Measurements from ENCODE around the gene CARD19.
"Not testable (repeated sequence)": the region's sequence is repeated elsewhere in the genome, so short reads cannot be mapped to it uniquely, and the experiment has no call there.

The CARD19 gene

GRCh38 chr9:93107151-93107824 is 11.3 kb downstream of the CARD19 start:
- no peak for DNase-seq (ENCODE audit: low read depth in 2 of 2)

- DNase-seq (ENCODE audit: low read depth in 2 of 2): no peak
Measured at GRCh38 chr9:93107825-93108161, 11.8 kb downstream of the CARD19 start.

DNA sequence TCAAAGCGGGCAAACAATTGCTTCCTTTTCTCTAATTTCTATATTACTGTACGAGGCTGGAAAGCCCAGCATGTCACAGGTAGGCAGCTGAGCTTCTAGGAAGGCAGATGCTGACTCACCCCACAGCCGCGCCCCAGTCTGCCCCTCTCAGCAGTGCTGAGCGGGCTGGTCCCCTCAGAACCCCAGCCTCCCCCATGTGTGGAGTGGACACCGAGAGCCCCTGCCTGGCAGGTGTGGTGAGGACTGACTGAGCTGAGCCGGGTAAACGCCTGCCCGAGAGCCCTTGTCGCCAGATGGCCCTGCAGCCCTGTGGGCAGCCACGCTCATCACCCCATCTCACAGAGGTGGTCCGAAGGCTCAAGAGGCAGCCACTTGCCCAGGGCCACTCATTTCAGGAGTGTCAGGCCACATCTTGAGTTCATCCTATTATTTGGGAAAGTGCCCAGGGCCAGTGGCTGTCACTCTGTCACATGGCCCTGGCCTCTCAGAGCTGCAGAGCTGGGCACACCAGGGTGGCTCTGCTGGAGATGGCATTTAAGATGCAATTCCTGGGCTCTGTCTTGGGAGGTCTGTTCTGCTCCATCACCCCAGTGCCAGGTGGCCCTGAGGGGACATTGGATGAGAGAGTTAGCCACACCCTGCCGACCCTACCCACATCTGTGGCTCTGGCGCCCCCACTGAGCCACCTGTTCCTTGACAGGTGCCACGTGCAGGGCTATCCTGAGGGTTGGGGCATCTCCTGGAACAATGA is 12.4 kb downstream of the CARD19 start:
- DNase-seq (ENCODE audit: low read depth in 2 of 2): peak in 1 of 2 donors; percentile 46

DNA sequence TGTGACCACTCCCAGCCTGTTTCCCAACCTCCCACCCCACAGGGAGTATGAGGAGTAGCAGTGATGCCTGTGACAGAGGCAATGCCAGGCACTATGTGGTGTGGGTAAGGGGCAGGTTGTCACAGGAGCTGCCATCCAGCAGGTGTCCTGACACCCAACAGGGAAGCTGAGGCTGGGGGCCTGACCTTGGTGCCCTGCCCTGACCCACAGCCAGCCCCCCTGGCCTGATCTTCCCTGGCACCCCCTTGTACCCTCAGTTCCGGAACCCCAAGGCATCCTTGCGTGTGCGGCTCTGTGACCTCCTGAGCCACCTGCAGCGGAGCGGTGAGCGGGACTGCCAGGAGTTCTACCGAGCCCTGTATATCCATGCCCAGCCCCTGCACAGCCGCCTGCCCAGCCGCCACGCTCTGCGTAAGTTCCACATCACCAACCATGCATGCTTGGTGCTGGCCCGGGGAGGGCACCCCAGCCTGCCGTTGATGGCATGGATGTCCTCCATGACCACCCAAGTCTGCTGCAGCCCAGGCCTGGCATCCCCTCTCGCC is 14.4 kb downstream of the CARD19 start:
- no peak for DNase-seq (ENCODE audit: low read depth in 2 of 2)

DNA sequence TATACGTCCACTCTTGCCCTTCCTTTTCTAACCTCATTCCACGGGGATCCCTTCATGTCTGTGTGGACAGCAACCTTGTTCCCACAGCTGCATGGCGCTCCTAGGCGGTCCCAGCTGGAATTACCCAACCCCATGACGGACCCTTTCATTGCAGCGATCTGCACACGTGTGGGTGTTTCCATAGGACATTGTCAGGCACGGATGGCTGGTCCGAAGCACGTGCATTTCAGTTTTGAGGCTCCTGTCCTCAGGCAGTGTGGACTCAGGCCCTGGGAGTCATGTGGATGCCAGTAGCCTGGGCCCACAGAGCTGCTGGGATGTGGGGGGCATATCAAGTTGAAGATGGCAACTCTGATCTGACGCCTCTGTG is 15.0 kb downstream of the CARD19 start:
- no peak for DNase-seq (ENCODE audit: low read depth in 2 of 2)

DNA sequence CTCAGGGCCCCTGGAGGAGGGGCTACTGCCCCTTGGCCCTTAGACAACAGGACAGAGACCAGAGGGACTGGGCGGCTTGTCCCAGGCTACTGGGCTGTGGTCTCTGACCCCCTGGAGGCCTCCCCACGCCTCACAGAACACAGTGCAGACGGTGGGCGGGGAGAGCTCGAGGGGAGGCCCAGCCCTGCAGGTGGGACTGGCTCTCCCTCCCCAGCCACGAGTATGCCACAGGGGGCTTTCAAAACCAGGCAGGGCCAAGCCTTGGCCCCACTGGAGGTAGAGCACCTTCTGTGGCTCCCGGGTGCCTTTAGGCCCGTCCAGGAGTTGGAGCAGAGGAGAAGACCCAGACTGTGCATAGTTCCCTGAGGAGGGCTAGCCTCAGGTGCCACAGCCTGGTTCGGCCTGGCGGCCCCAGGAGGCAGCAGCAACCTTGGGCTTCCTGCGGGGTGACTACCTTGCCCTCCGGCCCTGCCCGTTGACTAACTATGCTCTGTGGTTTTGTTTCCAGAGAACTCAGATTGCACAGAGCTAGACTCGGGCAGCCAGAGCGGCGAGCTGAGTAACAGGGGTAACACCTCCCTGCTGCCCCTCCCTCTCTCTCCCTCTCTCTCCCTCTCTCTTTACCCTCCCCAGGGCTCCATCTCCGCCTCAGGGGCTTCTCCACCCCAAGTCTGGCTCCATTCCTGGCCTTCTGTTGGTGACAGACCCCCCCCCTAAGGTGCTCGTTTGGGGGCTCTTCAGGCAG is 15.5 kb downstream of the CARD19 start:
- no peak for DNase-seq (ENCODE audit: low read depth in 2 of 2)

- DNase-seq (ENCODE audit: low read depth in 2 of 2): no peak
Measured at GRCh38 chr9:93112116-93112863, 16.3 kb downstream of the CARD19 start.

DNA sequence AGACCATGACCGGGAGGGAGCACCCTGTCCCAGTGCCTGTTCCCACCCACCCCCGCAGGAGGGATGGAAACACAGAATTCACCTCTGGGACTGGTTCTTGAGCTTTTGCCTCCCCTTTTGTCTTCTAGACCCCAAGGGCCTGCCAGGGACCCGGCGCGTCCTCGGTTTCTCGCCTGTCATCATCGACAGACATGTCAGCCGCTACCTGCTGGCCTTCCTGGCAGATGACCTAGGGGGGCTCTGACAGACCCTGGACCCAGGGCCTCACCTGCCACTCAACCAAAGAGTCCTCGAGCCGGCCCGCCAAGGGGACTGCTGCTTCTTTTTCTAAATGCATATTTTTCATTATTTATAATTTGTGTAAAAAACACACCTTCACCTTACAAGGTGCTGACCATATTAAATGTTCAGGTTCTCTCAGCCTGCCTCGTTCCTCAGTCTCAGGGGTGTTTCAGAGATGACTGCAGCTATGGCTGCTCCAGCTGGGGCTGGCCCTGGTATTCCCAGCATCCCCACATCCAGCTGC is 16.9 kb downstream of the CARD19 start:
- DNase-seq (ENCODE audit: low read depth in 2 of 2): no peak

DNA sequence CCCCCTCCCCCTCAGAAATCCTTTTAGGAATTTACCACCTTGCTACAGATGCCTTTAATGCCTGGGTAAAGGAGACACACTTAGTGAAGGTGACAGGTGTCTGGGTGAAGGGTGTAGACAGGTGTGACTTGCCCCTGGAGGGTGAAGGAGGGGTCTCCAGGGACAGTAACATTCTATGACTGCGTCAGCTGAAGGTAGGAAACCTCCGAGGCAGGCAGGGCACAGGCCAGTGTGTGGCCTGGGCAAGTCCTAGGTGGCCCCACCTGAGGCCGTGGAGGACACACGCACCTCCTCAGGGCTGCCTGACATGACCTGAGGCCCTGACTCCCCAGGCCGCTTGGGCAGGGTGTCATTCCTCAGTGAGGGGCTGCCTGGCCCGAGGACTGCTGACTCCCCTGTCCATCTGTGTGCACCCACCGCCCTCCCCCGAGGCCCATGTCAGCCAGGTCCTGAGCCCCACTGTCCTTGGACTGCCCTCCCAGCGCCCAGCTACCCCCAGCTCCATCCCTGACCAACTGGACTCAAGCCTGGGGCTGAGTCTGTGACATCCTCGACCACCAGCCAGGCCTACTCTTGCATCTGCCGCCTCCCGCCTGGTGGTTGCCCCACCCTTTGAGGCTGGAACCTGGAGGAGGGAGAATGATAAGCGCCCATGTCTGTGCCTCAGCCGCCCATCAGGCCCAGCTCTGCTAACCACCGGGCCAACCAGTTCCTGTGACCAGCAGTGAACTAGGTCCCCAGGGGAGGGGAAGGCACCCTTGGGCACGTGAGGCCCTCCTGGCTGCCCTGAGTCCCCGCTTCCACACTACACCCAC is 18.4 kb downstream of the CARD19 start:
- no peak for DNase-seq (ENCODE audit: low read depth in 2 of 2)

- no peak for DNase-seq (ENCODE audit: low read depth in 2 of 2)
Measured at GRCh38 chr9:93114984-93115335, 18.9 kb downstream of the CARD19 start.

- no peak for DNase-seq (ENCODE audit: low read depth in 2 of 2)
Measured at GRCh38 chr9:93115486-93116071, 19.6 kb downstream of the CARD19 start.

GRCh38 chr9:93116072-93116961 is 20.3 kb downstream of the CARD19 start:
- DNase-seq (ENCODE audit: low read depth in 2 of 2): no peak

DNA sequence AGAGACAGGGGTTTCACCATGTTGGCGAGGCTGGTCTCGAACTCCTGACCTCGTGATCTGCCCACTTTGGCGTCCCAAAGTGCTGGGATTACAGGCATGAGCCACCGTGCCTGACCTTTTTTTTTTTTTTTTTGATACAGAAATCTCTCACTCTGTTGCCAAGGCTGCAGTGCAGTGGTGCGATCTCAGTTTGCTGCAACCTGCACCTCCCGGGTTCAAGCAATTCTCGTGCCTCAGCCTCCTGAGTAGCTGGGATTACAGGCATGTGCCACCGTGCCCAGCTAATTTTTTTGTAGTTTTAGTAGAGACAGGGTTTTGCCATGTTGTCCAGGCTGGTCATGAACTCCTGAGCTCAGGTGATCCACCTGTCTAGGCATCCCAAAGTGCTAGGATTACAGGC is 21.5 kb downstream of the CARD19 start:
- DNase-seq (ENCODE audit: low read depth in 2 of 2): not testable (repeated sequence)

DNA sequence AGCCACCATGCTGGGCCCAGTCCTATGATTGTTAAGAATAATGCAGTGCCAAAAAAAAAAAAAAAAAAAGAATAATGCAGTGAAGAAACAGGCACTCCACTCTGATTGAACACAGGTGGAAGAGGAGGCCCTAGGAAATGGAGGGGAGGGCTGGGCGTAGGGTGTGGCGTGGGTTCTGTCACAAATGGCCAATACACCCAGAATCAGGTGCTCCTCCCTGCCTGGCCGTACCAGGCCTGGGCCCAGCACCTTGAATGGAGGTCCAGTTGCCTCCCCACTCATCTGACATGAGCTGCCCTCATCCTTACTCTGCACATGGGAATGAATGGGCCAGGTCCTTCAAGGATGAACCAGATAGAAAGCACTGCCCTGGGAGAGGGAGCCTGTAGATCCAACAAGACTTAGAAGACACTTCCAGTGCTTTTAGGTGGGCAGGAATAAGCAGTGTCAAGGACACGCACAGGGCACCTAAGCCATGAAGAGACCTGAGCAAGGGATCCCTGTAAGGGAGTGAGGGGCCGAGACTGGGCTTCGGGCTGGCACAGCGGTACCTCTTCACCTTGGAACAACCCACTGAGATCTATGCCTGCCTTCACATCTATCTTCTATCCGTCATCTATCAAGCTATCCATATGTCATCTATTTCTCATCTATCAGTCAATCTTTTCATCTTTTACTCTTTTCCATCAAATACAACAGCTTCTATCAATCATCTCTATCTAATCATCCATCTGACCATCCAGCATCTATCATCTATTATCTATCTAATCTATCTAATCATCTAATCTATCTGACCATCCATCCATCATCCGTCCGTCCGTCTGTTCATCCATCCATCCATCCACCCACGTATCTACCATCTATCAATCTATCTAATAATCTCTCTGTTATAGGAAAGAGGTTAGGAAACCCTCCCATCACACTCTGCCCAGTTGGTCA is 22.2 kb downstream of the CARD19 start:
- no peak for DNase-seq (ENCODE audit: low read depth in 2 of 2)

DNA sequence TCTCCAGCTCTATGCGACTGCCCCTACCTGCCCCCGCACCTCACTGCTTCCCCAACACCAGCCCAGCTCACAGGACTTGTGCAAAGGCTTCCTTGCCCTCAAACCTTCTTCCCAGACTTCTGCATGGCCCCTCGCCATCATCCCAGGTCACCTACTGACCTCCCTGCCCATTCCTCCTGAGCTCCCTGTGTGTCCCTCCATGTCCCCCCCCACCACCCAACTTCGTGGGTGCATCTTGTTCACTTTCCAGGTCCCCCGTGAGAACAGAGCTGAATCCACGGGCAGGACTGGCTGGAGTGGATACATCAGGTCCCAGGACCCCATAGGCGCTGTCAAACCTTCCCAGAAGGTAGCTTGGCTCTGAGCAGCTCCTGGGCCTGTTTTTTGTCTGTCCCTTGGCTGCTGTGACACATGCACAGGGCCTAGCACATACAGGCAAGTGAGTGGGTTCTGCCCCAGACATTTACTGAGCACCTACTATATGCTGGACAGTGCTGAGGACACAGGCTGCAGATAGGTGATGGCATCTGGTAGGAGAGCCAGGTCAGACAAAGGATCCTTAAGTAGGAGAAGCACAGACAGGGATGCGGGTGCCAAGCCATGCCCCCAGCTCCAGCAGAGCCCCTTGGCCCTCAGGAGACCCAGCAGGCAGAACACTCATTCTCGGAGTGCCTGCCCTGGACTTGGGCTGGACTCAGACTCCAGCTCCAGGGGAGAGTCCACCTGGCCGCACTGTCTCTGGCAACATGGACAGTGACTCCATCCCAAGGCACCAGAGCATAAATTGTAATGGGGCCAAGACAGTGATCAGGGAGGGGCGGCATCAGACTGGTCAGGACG is 23.1 kb downstream of the CARD19 start:
- DNase-seq (ENCODE audit: low read depth in 2 of 2): no peak

DNA sequence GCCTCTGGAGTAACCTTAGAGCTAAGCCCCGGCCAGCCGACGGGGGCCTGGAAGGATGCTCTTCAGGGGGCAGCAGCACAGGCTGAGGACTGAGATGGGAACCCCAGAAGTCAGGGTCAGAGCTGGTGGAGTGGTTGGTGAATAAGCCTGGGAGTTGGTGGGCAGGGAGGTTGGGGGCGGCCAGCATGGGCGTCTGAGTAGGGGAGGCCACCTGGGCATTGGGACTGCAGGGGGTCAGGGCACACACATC is 23.6 kb downstream of the CARD19 start:
- no peak for DNase-seq (ENCODE audit: low read depth in 2 of 2)

DNA sequence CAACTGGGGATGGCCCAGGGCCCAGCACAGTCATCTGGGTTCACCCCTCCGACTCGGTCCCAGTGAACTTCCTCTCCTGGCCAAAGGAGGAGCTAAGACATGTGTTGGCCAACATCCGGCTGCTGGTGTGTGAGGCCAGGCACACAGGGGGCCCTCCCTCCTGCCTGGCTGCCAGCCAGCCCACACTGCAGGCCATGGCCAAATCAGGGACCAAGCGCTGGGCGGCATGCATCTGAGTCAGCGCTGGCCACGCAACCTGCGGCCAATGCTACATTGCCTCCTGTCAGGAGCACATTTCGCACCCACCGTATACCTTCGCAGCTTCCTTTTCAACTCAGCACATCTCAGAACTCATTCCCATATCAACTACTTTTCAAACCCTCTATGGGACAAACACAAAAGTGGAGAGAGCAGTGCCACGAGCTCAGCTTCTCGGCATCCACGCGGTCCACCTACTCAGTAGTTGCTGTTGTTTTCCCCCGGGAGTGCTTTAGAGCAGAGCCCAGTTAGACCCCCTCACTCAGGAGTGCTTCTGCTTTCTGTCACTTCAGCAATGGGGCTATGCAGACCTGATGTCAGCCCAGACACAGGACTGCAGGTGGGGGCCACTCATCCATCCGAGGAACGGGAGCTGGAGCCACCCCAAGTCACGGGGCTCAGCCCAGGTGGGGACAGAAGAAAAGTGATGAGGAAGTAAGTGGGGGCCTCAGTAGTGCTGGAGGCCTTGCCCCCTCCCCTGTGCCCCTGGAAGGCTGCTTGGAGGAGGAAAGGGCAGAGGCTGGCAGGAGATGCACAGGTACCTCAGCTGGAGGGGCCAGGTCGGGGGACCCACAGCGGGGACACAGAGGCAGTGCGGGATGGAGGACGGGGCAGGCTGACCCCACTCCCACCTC is 24.2 kb downstream of the CARD19 start:
- DNase-seq (ENCODE audit: low read depth in 2 of 2): no peak

Data from stimulated activated CD4-positive, alpha-beta T cell treated with anti-CD3 and anti-CD28 coated beads, Interleukin-1b, Interleukin-23, amount 100 ng/mL, for 4 hours (primary cell).